Measurements from ENCODE around the gene ZNF124. TPM values are rescaled to one million over a fixed set of nuclear protein-coding genes. Genes with fewer than 3 reads are reported as not detected.
"Not testable (repeated sequence)": the region's sequence is repeated elsewhere in the genome, so short reads cannot be mapped to it uniquely, and the experiment has no call there.

ZNF124 gene
- total RNA-seq = 10 to 100 TPM; 31.6 to 43.2 TPM

GRCh38 chr1:247171875-247172563, at the start of gene ZNF124:
Gene ZNF124 (minus strand): TSS chr1:247172020. CDS start chr1:247171877, 143 bp downstream.
- not testable (repeated sequence) for DNase-seq; H3K27ac ChIP-seq; H3K36me3 ChIP-seq; H3K4me3 ChIP-seq; H3K9ac ChIP-seq (ENCODE audit: low read depth in 2 of 2, low read length in 2 of 2); H3K27me3 ChIP-seq; H3K4me1 ChIP-seq; H3K9me3 ChIP-seq
- intact Hi-C loops (cut with DNase I) = loop anchor here (5.0 kb wide), 1 partner anchor 45 kb away; no protein-coding TSS in a partner anchor

- H3K9ac ChIP-seq (ENCODE audit: low read depth in 2 of 2, low read length in 2 of 2); H3K27me3 ChIP-seq; H3K4me1 ChIP-seq; H3K27ac ChIP-seq; H3K36me3 ChIP-seq; H3K9me3 ChIP-seq; intact Hi-C loops (cut with DNase I); H3K4me3 ChIP-seq; DNase-seq: not testable (repeated sequence)
Measured at GRCh38 chr1:247220280-247220679, 48.5 kb upstream of the ZNF124 start.

- no peak for DNase-seq
- Histone ChIP-seq H3K9ac (ENCODE audit: low read depth in 2 of 2, low read length in 2 of 2) (no peak overlapping the region), H3K27me3 (no peaks in the 10 kb centered on the region), H3K4me3 (no peak overlapping the region), H3K27ac (no peak overlapping the region), H3K9me3 (no peaks in the 10 kb centered on the region), H3K4me1 (no peaks in the 10 kb centered on the region), H3K36me3 (no peaks in the 10 kb centered on the region)
- intact Hi-C loops (cut with DNase I) = no loop called here
- TF ChIP-seq CTCF (IDR thresholded peaks at IDR 0.05) = no peak
Measured at GRCh38 chr1:247218121-247218651, 46.4 kb upstream of the ZNF124 start.

GRCh38 chr1:247216261-247216660, 44.4 kb upstream of the ZNF124 start:
- no peak for TF ChIP-seq CTCF (IDR thresholded peaks at IDR 0.05)
- intact Hi-C loops (cut with DNase I) = no loop called here
- H3K9me3 ChIP-seq = no peaks in the 10 kb centered on the region
- no peak for DNase-seq
- no peaks in the 10 kb centered on the region for H3K27me3 ChIP-seq
- no peak overlapping the region for H3K4me3 ChIP-seq
- no peaks in the 10 kb centered on the region for H3K4me1 ChIP-seq
- no peaks in the 10 kb centered on the region for H3K36me3 ChIP-seq
- no peak overlapping the region for H3K9ac ChIP-seq (ENCODE audit: low read depth in 2 of 2, low read length in 2 of 2)
- H3K27ac ChIP-seq = no peak overlapping the region

- Histone ChIP-seq H3K9ac (ENCODE audit: low read depth in 2 of 2, low read length in 2 of 2) (no peak overlapping the region), H3K27ac (no peak overlapping the region), H3K4me1 (no peaks in the 10 kb centered on the region), H3K4me3 (no peak overlapping the region), H3K27me3 (no peaks in the 10 kb centered on the region), H3K9me3 (no peaks in the 10 kb centered on the region), H3K36me3 (no peaks in the 10 kb centered on the region)
- intact Hi-C loops (cut with DNase I) = no loop called here
- no peak for TF ChIP-seq CTCF (IDR thresholded peaks at IDR 0.05)
- no peak for DNase-seq
Measured at GRCh38 chr1:247212627-247213617, 41.1 kb upstream of the ZNF124 start.

GRCh38 chr1:247212012-247212411, 40.2 kb upstream of the ZNF124 start:
- no peaks in the 10 kb centered on the region for H3K9me3 ChIP-seq
- H3K36me3 ChIP-seq = no peaks in the 10 kb centered on the region
- intact Hi-C loops (cut with DNase I) = no loop called here
- H3K9ac ChIP-seq (ENCODE audit: low read depth in 2 of 2, low read length in 2 of 2) = no peak overlapping the region
- H3K4me3 ChIP-seq = no peak overlapping the region
- DNase-seq = no peak
- TF ChIP-seq CTCF (IDR thresholded peaks at IDR 0.05) = no peak
- H3K27me3 ChIP-seq = no peaks in the 10 kb centered on the region
- H3K27ac ChIP-seq = no peak overlapping the region
- no peaks in the 10 kb centered on the region for H3K4me1 ChIP-seq

All from colonic mucosa (tissue), 4 donors.